Measurements from ENCODE around the gene STOX1.
"Not testable (repeated sequence)": the region's sequence is repeated elsewhere in the genome, so short reads cannot be mapped to it uniquely, and the experiment has no call there.

Gene STOX1

GRCh38 chr10:68795886-68796532 is 31.3 kb upstream of the STOX1 start:
- CTCF ChIA-PET, result interaction anchor here (1.3 to 1.4 kb wide), 2 partner anchors 14 to 16 kb away, joined by 3 read pairs; no protein-coding TSS in a partner anchor
- TF ChIP-seq CTCF (IDR thresholded peaks at IDR 0.05; ENCODE audit: control extremely low read depth, extremely low read depth, low read depth, missing control alignments), result no peak
- POLR2A ChIA-PET, result no interaction called here
- no peak for DNase-seq (ENCODE audit: extremely low spot score)

- ChIA-PET CTCF (interaction anchor here (1.4 kb wide), 1 partner anchor 16 kb away, joined by 3 read pairs; no protein-coding TSS in a partner anchor), POLR2A (no interaction called here)
- no peak for TF ChIP-seq CTCF (IDR thresholded peaks at IDR 0.05; ENCODE audit: control extremely low read depth, extremely low read depth, low read depth, missing control alignments)
- DNase-seq (ENCODE audit: extremely low spot score), result no peak
These were observed 30.7 kb upstream of the STOX1 start for GRCh38 chr10:68796605-68797004.

GRCh38 chr10:68800211-68800610 is 27.1 kb upstream of the STOX1 start:
- no peak for TF ChIP-seq CTCF (IDR thresholded peaks at IDR 0.05; ENCODE audit: control extremely low read depth, extremely low read depth, low read depth, missing control alignments)
- POLR2A ChIA-PET, result interaction anchor here (0.6 kb wide), 2 partner anchors 101 to 109 kb away, joined by 3 read pairs; no protein-coding TSS in a partner anchor
- CTCF ChIA-PET, result interaction anchor here (1.2 to 1.8 kb wide), 2 partner anchors 12 to 21 kb away, joined by 3 to 4 read pairs; no protein-coding TSS in a partner anchor
- no peak for DNase-seq (ENCODE audit: extremely low spot score)

- no peak for DNase-seq (ENCODE audit: extremely low spot score)
- ChIA-PET CTCF (no interaction called here), POLR2A (no interaction called here)
- no peak for TF ChIP-seq CTCF (IDR thresholded peaks at IDR 0.05; ENCODE audit: control extremely low read depth, extremely low read depth, low read depth, missing control alignments)
These were observed 22.6 kb upstream of the STOX1 start for GRCh38 chr10:68804692-68805091.

GRCh38 chr10:68810830-68811229 is 16.5 kb upstream of the STOX1 start:
- CTCF ChIA-PET; POLR2A ChIA-PET; DNase-seq (ENCODE audit: extremely low spot score): not testable (repeated sequence)

- CTCF ChIA-PET, result no interaction called here
- DNase-seq (ENCODE audit: extremely low spot score), result no peak
- POLR2A ChIA-PET, result no interaction called here
- no peak for TF ChIP-seq CTCF (IDR thresholded peaks at IDR 0.05; ENCODE audit: control extremely low read depth, extremely low read depth, low read depth, missing control alignments)
These were observed 15.9 kb upstream of the STOX1 start for GRCh38 chr10:68811314-68812009.

- ChIA-PET POLR2A (no interaction called here), CTCF (interaction anchor here (1.0 kb wide), 1 partner anchor 36 kb away, joined by 3 read pairs; no protein-coding TSS in a partner anchor)
- TF ChIP-seq CTCF (IDR thresholded peaks at IDR 0.05; ENCODE audit: control extremely low read depth, extremely low read depth, low read depth, missing control alignments), result no peak
- no peak for DNase-seq (ENCODE audit: extremely low spot score)
These were observed 14.9 kb upstream of the STOX1 start for GRCh38 chr10:68812420-68812819.
